ENCODE data around the gene TRDMT1. TPM values are rescaled to one million over a fixed set of nuclear protein-coding genes. Genes with fewer than 3 reads are reported as not detected.

Gene TRDMT1
- polyA plus RNA-seq, 3 donors: 3.1 to 6.6 (median 5.0) TPM

GRCh38 chr10:17179002-17179401 lies 22.5 kb downstream of the TRDMT1 start:
- Histone ChIP-seq H3K9ac (ENCODE audit: insufficient read depth, low read length, poor library complexity, severe bottlenecking) (no peak overlapping the region), H2AFZ (ENCODE audit: insufficient read depth, low read depth, low read length, poor library complexity, severe bottlenecking) (no peak overlapping the region), H3K36me3 (replicated peaks in 1 of 2; ENCODE audit: control insufficient read depth in 1 of 2, insufficient read depth in 2 of 2, low read length in 2 of 2) (no peaks in the 10 kb centered on the region), H3K27ac (ENCODE audit: low read depth in 1 of 2, low read length in 2 of 2) (no peak overlapping the region), H3K27me3 (ENCODE audit: control insufficient read depth in 2 of 2, insufficient read depth in 2 of 2, low read length in 2 of 2) (no peaks in the 10 kb centered on the region), H3K4me1 (ENCODE audit: control insufficient read depth in 1 of 2, insufficient read depth in 2 of 2, low read length in 2 of 2) (peaks cover 5 to 16% of the 10 kb centered on the region in 2 donors), H3K4me3 (replicated peaks in 1 of 3; ENCODE audit: low read depth in 2 of 3, low read length in 3 of 3) (no peak overlapping the region), H3K79me2 (ENCODE audit: insufficient read depth, low read length) (no peaks in the 10 kb centered on the region), H3K4me2 (replicated peaks; ENCODE audit: extremely low read depth, low read length, poor library complexity, severe bottlenecking) (no peak overlapping the region), H3K9me3 (replicated peaks in 1 of 2; ENCODE audit: control insufficient read depth in 1 of 2, insufficient read depth in 1 of 2, low read length in 2 of 2) (no peaks in the 10 kb centered on the region), H4K20me1 (ENCODE audit: insufficient read depth, low read length) (no peaks in the 10 kb centered on the region)
- no peak for DNase-seq
- Mint-ChIP-seq H3K27ac (no peak overlapping the region), H3K27me3 (ENCODE audit: low read depth in 3 of 3) (peaks cover 0 to 1% (median 1%) of the 10 kb centered on the region in 3 donors), H3K4me3 (no peak overlapping the region), H3K4me1 (peaks cover 17% of the 10 kb centered on the region), H3K9me3 (no peaks in the 10 kb centered on the region), H3K36me3 (no peaks in the 10 kb centered on the region)
- intact Hi-C loops (cut with micrococcal nuclease): no loop called here
- WGBS (ENCODE audit: insufficient coverage): no CpG with 5 or more reads among the region's 3 CpGs
- no peak for TF ChIP-seq CTCF (IDR thresholded peaks at IDR 0.05)

- Histone ChIP-seq H3K27me3 (ENCODE audit: control insufficient read depth in 2 of 2, insufficient read depth in 2 of 2, low read length in 2 of 2) (no peaks in the 10 kb centered on the region), H4K20me1 (ENCODE audit: insufficient read depth, low read length) (no peaks in the 10 kb centered on the region), H3K79me2 (ENCODE audit: insufficient read depth, low read length) (no peaks in the 10 kb centered on the region), H3K4me2 (replicated peaks; ENCODE audit: extremely low read depth, low read length, poor library complexity, severe bottlenecking) (no peak overlapping the region), H3K9ac (ENCODE audit: insufficient read depth, low read length, poor library complexity, severe bottlenecking) (no peak overlapping the region), H2AFZ (ENCODE audit: insufficient read depth, low read depth, low read length, poor library complexity, severe bottlenecking) (no peak overlapping the region), H3K36me3 (replicated peaks in 1 of 2; ENCODE audit: control insufficient read depth in 1 of 2, insufficient read depth in 2 of 2, low read length in 2 of 2) (no peaks in the 10 kb centered on the region), H3K4me3 (replicated peaks in 1 of 3; ENCODE audit: low read depth in 2 of 3, low read length in 3 of 3) (no peak overlapping the region), H3K9me3 (replicated peaks in 1 of 2; ENCODE audit: control insufficient read depth in 1 of 2, insufficient read depth in 1 of 2, low read length in 2 of 2) (no peaks in the 10 kb centered on the region), H3K27ac (ENCODE audit: low read depth in 1 of 2, low read length in 2 of 2) (no peak overlapping the region), H3K4me1 (ENCODE audit: control insufficient read depth in 1 of 2, insufficient read depth in 2 of 2, low read length in 2 of 2) (peaks cover 5 to 16% of the 10 kb centered on the region in 2 donors)
- no peak for DNase-seq
- peaks cover 0 to 1% (median 1%) of the 10 kb centered on the region in 3 donors for H3K27me3 Mint-ChIP-seq (ENCODE audit: low read depth in 3 of 3)
- H3K4me3 Mint-ChIP-seq: no peak overlapping the region
- peaks cover 0 to 1% (median 0%) of the 10 kb centered on the region in 7 donors for H3K9me3 Mint-ChIP-seq
- WGBS (ENCODE audit: insufficient coverage): no CpG with 5 or more reads among the region's 1 CpG
- intact Hi-C loops (cut with micrococcal nuclease): no loop called here
- H3K27ac Mint-ChIP-seq: no peak overlapping the region
- TF ChIP-seq CTCF (IDR thresholded peaks at IDR 0.05): no peak
- H3K4me1 Mint-ChIP-seq: peaks cover 17% of the 10 kb centered on the region
- peaks cover 0 to 3% of the 10 kb centered on the region in 2 donors for H3K36me3 Mint-ChIP-seq
These were observed 23.5 kb downstream of the TRDMT1 start for GRCh38 chr10:17178006-17178405.
